NCI-H446 treated with DMSO at 0.1 percent for 48 hours (cell line): Measurements from ENCODE around the gene TLR9.

Experiments
- DNase-seq: peaks from one replicate; lab custom pipeline; 2025; lab: John Stamatoyannopoulos, UW

Gene TLR9

GRCh38 chr3:52231502-52232278 lies 6.2 kb upstream of the TLR9 start:
- no peak for DNase-seq

GRCh38 chr3:52230889-52231499 lies 5.5 kb upstream of the TLR9 start:
- DNase-seq: no peak

GRCh38 chr3:52230461-52230860 lies 5.0 kb upstream of the TLR9 start:
- no peak for DNase-seq

GRCh38 chr3:52229656-52230055 lies 4.2 kb upstream of the TLR9 start:
- DNase-seq: no peak

- no peak for DNase-seq
These were observed 3.4 kb upstream of the TLR9 start for GRCh38 chr3:52228751-52229291.

GRCh38 chr3:52228266-52228665 lies 2.8 kb upstream of the TLR9 start:
- no peak for DNase-seq

- DNase-seq: no peak
These were observed 2.3 kb upstream of the TLR9 start for GRCh38 chr3:52227766-52228165.

GRCh38 chr3:52227117-52227516 lies 1.7 kb upstream of the TLR9 start:
- DNase-seq: no peak

- no peak for DNase-seq
These were observed 878 bp upstream of the TLR9 start for GRCh38 chr3:52226229-52226817.

GRCh38 chr3:52223449-52224408 lies 1.7 kb downstream of the TLR9 start:
- DNase-seq: no peak

GRCh38 chr3:52222319-52223221 lies 2.9 kb downstream of the TLR9 start:
- no peak for DNase-seq

- DNase-seq: no peak
These were observed 3.7 kb downstream of the TLR9 start for GRCh38 chr3:52221563-52222318.

- DNase-seq: no peak
These were observed 4.3 kb downstream of the TLR9 start for GRCh38 chr3:52221141-52221562.

GRCh38 chr3:52220380-52221026 lies 4.9 kb downstream of the TLR9 start:
- DNase-seq: peak; percentile 15

- DNase-seq: no peak
These were observed 6.4 kb downstream of the TLR9 start for GRCh38 chr3:52218937-52219650.

GRCh38 chr3:52218454-52218853 lies 7.0 kb downstream of the TLR9 start:
- DNase-seq: no peak

- no peak for DNase-seq
These were observed 7.4 kb downstream of the TLR9 start for GRCh38 chr3:52218026-52218425.

- DNase-seq: no peak
These were observed 8.0 kb downstream of the TLR9 start for GRCh38 chr3:52217409-52217805.
